Neuronal stem cell (in vitro differentiated cells): Measurements from ENCODE around the gene RPS2.

Source experiments
- DNase-seq: peaks from one replicate; pipeline ENCODE4 v3.0.0-alpha.2; 2013; ENCODE audit warnings: low spot score
- H2AFZ ChIP-seq: one replicate; pipeline ENCODE4 v1.6.1; 2013; ENCODE audit warnings: mild to moderate bottlenecking, low read length, inconsistent platforms
- H2AK5ac ChIP-seq: 2 replicates; pipeline ENCODE4 v1.6.1; 2013; ENCODE audit warnings: low read depth, mild to moderate bottlenecking, inconsistent platforms, low read length, moderate library complexity, mixed read lengths
- H2BK120ac ChIP-seq: 2 replicates; pipeline ENCODE4 v1.6.1; 2013; ENCODE audit warnings: low read depth, mild to moderate bottlenecking, inconsistent platforms, low read length, moderate library complexity, mixed read lengths
- H2BK12ac ChIP-seq: one replicate; pipeline ENCODE4 v1.6.1; 2013; ENCODE audit warnings: low read length, inconsistent platforms
- H2BK15ac ChIP-seq: 2 replicates; pipeline ENCODE4 v1.6.1; 2013; ENCODE audit warnings: mild to moderate bottlenecking, low read length, inconsistent platforms, mixed read lengths
- H2BK5ac ChIP-seq: one replicate; pipeline ENCODE4 v1.6.1; 2013; ENCODE audit warnings: inconsistent platforms, mild to moderate bottlenecking, low read length, moderate library complexity
- H3K14ac ChIP-seq: one replicate; pipeline ENCODE4 v1.6.1; 2013; ENCODE audit warnings: low read length, inconsistent platforms
- H3K18ac ChIP-seq: 2 replicates; pipeline ENCODE4 v1.6.1; 2013; ENCODE audit warnings: low read length, inconsistent platforms
- H3K23ac ChIP-seq: 2 replicates; pipeline ENCODE4 v1.6.1; 2013; ENCODE audit warnings: low read depth, mild to moderate bottlenecking, mixed read lengths, low read length, inconsistent platforms; ENCODE audit not compliant: poor library complexity
- H3K27ac ChIP-seq: replicated peaks from 3 replicates; pipeline ENCODE4 v1.5.1; 2013; ENCODE audit warnings: low read length, inconsistent platforms
- H3K27me3 ChIP-seq, 3 experiments: 2 replicates each; pipeline ENCODE4 v1.6.1; 2013; ENCODE audit warnings: low read length in 3 of 3, mild to moderate bottlenecking in 2 of 3, inconsistent platforms in 1 of 3, low read depth in 1 of 3, mixed read lengths in 1 of 3, moderate library complexity in 1 of 3; ENCODE audit not compliant: control insufficient read depth in 3 of 3, insufficient read depth in 3 of 3
- H3K36me3 ChIP-seq, 2 donors: replicated peaks in 1 of 2; 2 replicates each; pipeline ENCODE4 v1.6.1; 2013; ENCODE audit warnings: low read length in 2 of 2; ENCODE audit not compliant: control insufficient read depth in 2 of 2, insufficient read depth in 2 of 2
- H3K4ac ChIP-seq: 2 replicates; pipeline ENCODE4 v1.6.1; 2013; ENCODE audit warnings: inconsistent platforms, mild to moderate bottlenecking, low read length, moderate library complexity
- H3K4me1 ChIP-seq, 2 donors: 1 replicate in 1 of 2; 2 replicates in 1 of 2; pipeline ENCODE4 v1.6.1; 2013; ENCODE audit warnings: low read length in 2 of 2, low read depth in 1 of 2; ENCODE audit not compliant: control insufficient read depth in 2 of 2, insufficient read depth in 1 of 2
- H3K4me2 ChIP-seq: one replicate; pipeline ENCODE4 v1.6.1; 2013; ENCODE audit warnings: mild to moderate bottlenecking, low read length, inconsistent platforms; ENCODE audit not compliant: insufficient read depth, poor library complexity, severe bottlenecking
- H3K4me3 ChIP-seq, 2 donors: 2 replicates each; pipeline ENCODE4 v1.5.1; 2013; ENCODE audit warnings: low read length in 2 of 2, mild to moderate bottlenecking in 2 of 2, inconsistent platforms in 1 of 2, moderate library complexity in 1 of 2
- H3K79me1 ChIP-seq: one replicate; pipeline ENCODE4 v1.6.1; 2013; ENCODE audit warnings: low read depth, mild to moderate bottlenecking, inconsistent platforms, low read length, moderate library complexity
- H3K9ac ChIP-seq: one replicate; pipeline ENCODE4 v1.6.1; 2013; ENCODE audit warnings: mild to moderate bottlenecking, low read depth, low read length, inconsistent platforms; ENCODE audit not compliant: poor library complexity
- H3K9me3 ChIP-seq, 2 donors: replicated peaks in 1 of 2; 2 replicates each; pipeline versions ENCODE3 to v1.6.1; 2013; ENCODE audit warnings: low read length in 2 of 2, mild to moderate bottlenecking in 2 of 2, inconsistent platforms in 1 of 2, low read depth in 1 of 2, mixed read lengths in 1 of 2, moderate library complexity in 1 of 2; ENCODE audit not compliant: control insufficient read depth in 2 of 2, insufficient read depth in 1 of 2
- H4K8ac ChIP-seq: one replicate; pipeline ENCODE4 v1.6.1; 2013; ENCODE audit warnings: low read depth, mild to moderate bottlenecking, inconsistent platforms, low read length, moderate library complexity
- H4K91ac ChIP-seq: one replicate; pipeline ENCODE4 v1.6.1; 2013; ENCODE audit warnings: low read length, low read depth, mild to moderate bottlenecking, inconsistent platforms; ENCODE audit not compliant: poor library complexity
- WGBS, 2 donors: extraction: QIAGEN DNeasy Blood & Tissue Kit; methylation state at CpG; one replicate each; pipeline ENCODE4 v1.1.7; 2013; ENCODE audit warnings: missing lambda C conversion rate in 2 of 2, mixed read lengths in 1 of 2; ENCODE audit not compliant: insufficient read length in 2 of 2, insufficient replicate concordance in 1 of 2; ENCODE audit errors: extremely low coverage in 2 of 2; 5-methylcytosine and 5-hydroxymethylcytosine counted together

The RPS2 gene

DNA sequence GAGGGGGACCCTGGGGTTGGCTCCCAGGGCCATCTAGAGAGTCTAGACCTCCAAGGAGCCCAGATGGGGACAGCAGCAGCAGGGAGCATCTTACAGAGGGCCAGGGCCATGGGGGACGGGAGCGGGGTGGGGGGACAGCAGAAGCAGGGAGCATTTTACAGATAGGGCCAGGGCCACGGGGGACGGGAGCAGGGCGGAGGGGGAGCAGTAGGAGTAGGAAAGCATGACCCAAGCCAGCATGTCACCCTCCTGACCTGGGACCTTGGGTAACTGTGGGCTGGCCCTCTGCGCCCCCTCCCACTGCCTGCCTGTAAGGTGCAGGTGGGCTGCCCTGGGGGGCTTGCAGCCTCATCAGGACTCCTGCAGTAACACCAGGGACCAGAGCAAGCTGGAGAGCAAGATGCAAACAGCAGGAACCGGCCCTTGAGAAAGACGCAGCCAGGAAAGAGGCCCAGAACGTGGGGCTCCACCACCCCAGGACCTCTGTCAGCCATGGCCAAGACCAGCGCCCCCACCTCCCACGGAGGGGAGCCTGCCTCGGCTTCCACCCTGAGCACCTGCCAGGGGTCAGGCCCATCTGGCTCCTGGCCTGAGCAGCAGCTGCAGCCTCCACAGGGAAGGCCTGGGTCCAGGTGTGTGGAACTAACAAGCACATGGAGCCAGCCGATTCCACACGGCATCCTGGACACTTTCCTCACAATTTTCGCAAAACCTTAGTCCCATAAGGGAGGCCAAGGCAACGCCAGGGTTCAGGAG, 42.6 kb upstream of the RPS2 start:
- Histone ChIP-seq H2AFZ (no peak overlapping the region), H2BK120ac (no peak overlapping the region), H3K4me3 (peak overlapping the region in 1 of 2 donors; percentile 65)

DNA sequence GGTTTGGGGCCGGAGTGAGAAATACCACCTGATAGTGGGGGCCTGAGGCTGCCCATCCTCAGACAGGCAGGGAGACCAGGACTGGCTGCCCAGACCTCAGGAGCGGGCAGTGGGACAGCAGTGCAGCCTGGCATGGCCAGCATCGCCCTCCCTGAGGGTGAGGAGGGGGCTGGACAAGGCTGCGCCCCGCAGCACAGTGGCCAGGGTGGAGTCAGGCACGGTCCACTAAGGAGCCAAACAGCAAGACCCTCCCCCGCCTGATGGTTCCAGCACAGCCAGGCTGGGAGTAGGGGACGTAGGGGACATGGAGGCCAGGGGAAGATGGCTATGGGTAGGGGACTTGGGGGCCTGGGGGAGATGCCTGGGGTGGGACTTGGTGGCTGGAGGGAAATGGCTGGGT, 41.7 kb upstream of the RPS2 start:
- Histone ChIP-seq H2BK15ac (no peak overlapping the region), H3K4ac (no peak overlapping the region), H2BK12ac (peak overlapping the region; percentile 73), H3K4me3 (no peak overlapping the region), H2BK120ac (no peak overlapping the region), H3K14ac (peak overlapping the region; percentile 71), H4K8ac (peak overlapping the region; percentile 65), H3K79me1 (peaks cover 47% of the 10 kb centered on the region), H2BK5ac (peak overlapping the region; percentile 53), H2AFZ (no peak overlapping the region), H3K27me3 (no peaks in the 10 kb centered on the region), H3K9me3 (no peaks in the 10 kb centered on the region), H3K27ac (no peak overlapping the region), H3K4me2 (no peak overlapping the region), H3K9ac (peak overlapping the region; percentile 60), H3K23ac (no peak overlapping the region), H2AK5ac (peak overlapping the region; percentile 81), H3K4me1 (peaks cover 28 to 35% of the 10 kb centered on the region in 2 donors), H3K18ac (no peak overlapping the region), H3K36me3 (peaks cover 22 to 43% of the 10 kb centered on the region in 2 donors), H4K91ac (no peak overlapping the region)
- no peak for DNase-seq
- WGBS, 2 donors = no CpG with 5 or more reads among the region's 8 CpGs

More for the DNA sequence above, 42.6 kb upstream of the RPS2 start:
- no peaks in the 10 kb centered on the region for H3K27me3 ChIP-seq
- H3K9ac ChIP-seq = peak overlapping the region; percentile 78
- H2BK5ac ChIP-seq = peak overlapping the region; percentile 53
- H3K4me2 ChIP-seq = no peak overlapping the region
- peak overlapping the region; percentile 71 for H3K14ac ChIP-seq
- peak overlapping the region; percentile 81 for H2AK5ac ChIP-seq
- no peak overlapping the region for H3K18ac ChIP-seq
- no peaks in the 10 kb centered on the region for H3K9me3 ChIP-seq
- no peak overlapping the region for H4K91ac ChIP-seq
- peaks cover 13 to 33% of the 10 kb centered on the region in 2 donors for H3K36me3 ChIP-seq
- no peak overlapping the region for H4K8ac ChIP-seq
- H2BK12ac ChIP-seq = peak overlapping the region; percentile 63
- H2BK15ac ChIP-seq = no peak overlapping the region
- H3K27ac ChIP-seq = no peak overlapping the region
- DNase-seq = no peak
- peak overlapping the region; percentile 43 for H3K23ac ChIP-seq
- H3K4ac ChIP-seq = peak overlapping the region; percentile 66
- peaks cover 28 to 35% of the 10 kb centered on the region in 2 donors for H3K4me1 ChIP-seq
- WGBS, 2 donors = no CpG with 5 or more reads among the region's 16 CpGs
- peaks cover 42% of the 10 kb centered on the region for H3K79me1 ChIP-seq

DNA sequence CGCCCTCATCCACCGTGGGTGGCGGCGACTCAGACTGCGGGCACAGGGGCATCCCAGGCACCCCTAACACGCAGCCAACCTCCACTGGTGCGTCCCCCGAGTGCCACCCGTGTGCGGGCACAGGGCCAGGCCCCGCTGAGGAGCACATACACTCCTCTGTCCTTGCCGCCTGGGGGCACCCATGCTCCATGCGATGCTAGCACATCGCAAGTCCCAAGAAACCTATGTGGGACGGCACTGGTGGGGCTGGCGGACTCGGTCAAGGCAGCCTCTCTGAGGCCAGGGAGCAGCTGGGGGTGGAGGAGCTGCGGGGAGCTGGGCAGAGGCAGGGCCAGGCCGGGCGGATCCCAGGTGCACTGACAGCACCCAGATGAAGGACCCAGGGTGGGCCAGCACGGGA, 41.0 kb upstream of the RPS2 start:
- no peak overlapping the region for H3K4ac ChIP-seq
- H2AFZ ChIP-seq = no peak overlapping the region
- H3K4me1 ChIP-seq = peaks cover 28 to 35% of the 10 kb centered on the region in 2 donors
- H3K27me3 ChIP-seq = no peaks in the 10 kb centered on the region
- no peak overlapping the region for H3K14ac ChIP-seq
- no peak overlapping the region for H2BK12ac ChIP-seq
- H2BK15ac ChIP-seq = no peak overlapping the region
- H3K36me3 ChIP-seq = peaks cover 27 to 50% of the 10 kb centered on the region in 2 donors
- peak overlapping the region; percentile 45 for H2BK5ac ChIP-seq
- H3K9ac ChIP-seq = peak overlapping the region; percentile 50
- no peak overlapping the region for H4K8ac ChIP-seq
- peaks cover 47% of the 10 kb centered on the region for H3K79me1 ChIP-seq
- H3K4me3 ChIP-seq = no peak overlapping the region
- DNase-seq = no peak
- no CpG with 5 or more reads among the region's 21 CpGs for WGBS, 2 donors
- peak overlapping the region; percentile 93 for H3K23ac ChIP-seq
- H4K91ac ChIP-seq = no peak overlapping the region
- H3K18ac ChIP-seq = no peak overlapping the region
- H3K4me2 ChIP-seq = no peak overlapping the region
- no peak overlapping the region for H2BK120ac ChIP-seq
- no peak overlapping the region for H3K27ac ChIP-seq
- no peak overlapping the region for H2AK5ac ChIP-seq
- no peaks in the 10 kb centered on the region for H3K9me3 ChIP-seq

DNA sequence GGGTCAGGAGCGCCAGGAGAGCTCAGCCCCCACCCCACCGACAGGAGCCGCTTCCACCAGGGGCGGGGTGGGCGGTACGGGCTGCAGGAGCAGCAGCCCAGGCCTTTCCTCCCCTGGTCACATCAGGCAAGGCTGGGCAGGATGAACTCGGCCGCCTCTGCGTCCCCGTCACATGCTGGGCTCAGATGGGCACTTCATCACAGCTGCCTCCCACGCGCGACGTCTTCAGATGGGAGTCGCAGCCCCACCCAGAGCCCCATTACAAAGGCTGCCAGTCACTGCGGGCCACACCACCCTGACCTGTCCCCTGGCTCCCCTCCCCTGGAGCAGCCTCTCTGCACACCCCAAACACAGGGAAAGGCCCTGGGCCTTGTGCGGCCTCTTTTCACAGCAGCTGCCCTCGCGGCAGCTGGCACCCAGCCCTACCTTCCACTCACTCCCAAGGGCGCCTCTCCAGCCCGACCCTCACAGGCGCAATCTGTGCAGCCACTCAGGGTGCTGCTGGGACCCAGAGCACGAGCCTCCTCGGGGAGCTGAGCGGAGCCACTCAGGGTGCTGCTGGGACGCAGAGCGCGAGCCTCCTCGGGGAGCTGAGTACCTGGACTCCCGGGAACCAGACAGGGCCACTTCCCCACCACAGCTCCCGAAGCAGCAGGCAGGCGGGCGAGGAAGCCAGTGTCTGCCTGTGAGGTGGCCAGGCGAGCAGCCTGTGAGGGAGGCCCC, 40.3 kb upstream of the RPS2 start:
- peak overlapping the region; percentile 43 for H4K8ac ChIP-seq
- H3K4me1 ChIP-seq = peaks cover 23 to 28% of the 10 kb centered on the region in 2 donors
- peak overlapping the region; percentile 1 for H2AK5ac ChIP-seq
- no peak overlapping the region for H3K4me3 ChIP-seq
- peak overlapping the region; percentile 25 for H3K4me2 ChIP-seq
- peak overlapping the region; percentile 50 for H3K9ac ChIP-seq
- H3K4ac ChIP-seq = no peak overlapping the region
- DNase-seq = no peak
- peaks cover 32 to 56% of the 10 kb centered on the region in 2 donors for H3K36me3 ChIP-seq
- no peak overlapping the region for H2AFZ ChIP-seq
- no CpG with 5 or more reads among the region's 34 CpGs for WGBS, 2 donors
- peak overlapping the region; percentile 73 for H2BK12ac ChIP-seq
- peak overlapping the region; percentile 4 for H3K14ac ChIP-seq
- H3K18ac ChIP-seq = peak overlapping the region; percentile 28
- H2BK120ac ChIP-seq = no peak overlapping the region
- H4K91ac ChIP-seq = no peak overlapping the region
- peak overlapping the region; percentile 45 for H2BK5ac ChIP-seq
- no peaks in the 10 kb centered on the region for H3K27me3 ChIP-seq
- H3K23ac ChIP-seq = peak overlapping the region; percentile 70
- peaks cover 48% of the 10 kb centered on the region for H3K79me1 ChIP-seq
- H2BK15ac ChIP-seq = peak overlapping the region; percentile 38
- no peaks in the 10 kb centered on the region for H3K9me3 ChIP-seq
- H3K27ac ChIP-seq = no peak overlapping the region
